Glomerular visceral epithelial cell (primary cell): ENCODE results near the gene SGCD.

Experiments used
- DNase-seq: peaks from one replicate; pipeline ENCODE4 v3.0.0-alpha.2; 2016; ENCODE audit errors: extremely low spot score

SGCD gene

DNA sequence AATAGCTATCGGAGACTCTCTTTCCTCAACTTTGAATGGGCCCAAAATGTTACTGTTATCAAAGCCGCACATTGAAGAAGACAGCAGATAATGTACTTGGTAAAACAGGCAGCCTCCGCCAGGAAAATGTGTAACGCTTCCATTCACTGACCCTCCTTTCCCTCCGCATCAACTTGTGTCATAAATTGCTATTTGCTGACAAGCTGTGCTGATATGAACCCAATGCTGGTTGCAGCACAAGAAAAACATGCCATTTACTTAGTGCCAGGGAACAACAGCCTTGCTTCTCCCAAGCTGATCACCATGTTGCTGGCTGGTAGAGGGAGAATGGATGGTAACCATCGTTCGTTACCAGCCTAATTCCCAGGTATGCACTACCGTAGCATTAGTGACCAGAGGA lies 360.6 kb downstream of the SGCD start:
- DNase-seq, result no peak

DNA sequence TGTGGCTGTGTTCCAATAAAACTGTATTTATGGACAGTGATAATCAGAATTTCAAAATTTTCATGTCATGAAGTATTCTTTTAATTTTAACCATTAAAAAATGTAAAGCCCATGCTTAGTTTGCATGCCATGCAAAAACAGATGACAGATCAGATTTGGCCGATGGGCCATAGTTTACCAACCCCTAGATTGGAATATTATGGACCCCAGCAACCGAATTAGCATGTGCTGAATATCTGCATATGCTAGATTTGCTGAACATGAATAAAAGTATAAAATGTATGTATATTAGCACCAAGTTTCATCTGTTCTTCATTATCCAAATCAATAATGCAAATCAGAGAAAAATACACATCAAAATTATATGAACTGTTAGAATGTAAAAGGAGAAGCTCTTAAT lies 364.6 kb downstream of the SGCD start:
- DNase-seq, result no peak

DNA sequence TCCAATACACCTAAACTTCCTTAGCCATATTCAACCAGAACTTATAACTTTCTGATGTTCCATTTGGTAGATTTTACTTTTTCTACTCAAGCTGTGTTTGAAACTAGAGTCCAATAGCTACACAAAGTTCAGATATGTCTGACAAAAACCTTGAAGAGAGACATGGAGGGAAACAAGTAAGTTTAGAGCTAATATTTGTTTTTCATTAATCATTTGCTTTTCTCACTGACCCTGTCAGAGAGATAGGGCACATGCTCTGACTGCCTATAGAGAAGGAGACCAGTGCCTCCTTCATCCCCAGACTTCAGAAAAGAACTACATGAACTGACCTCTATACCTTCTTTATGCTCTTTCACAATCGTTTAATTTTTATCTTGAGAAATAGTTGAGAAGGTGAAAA lies 366.1 kb downstream of the SGCD start:
- no peak for DNase-seq

DNA sequence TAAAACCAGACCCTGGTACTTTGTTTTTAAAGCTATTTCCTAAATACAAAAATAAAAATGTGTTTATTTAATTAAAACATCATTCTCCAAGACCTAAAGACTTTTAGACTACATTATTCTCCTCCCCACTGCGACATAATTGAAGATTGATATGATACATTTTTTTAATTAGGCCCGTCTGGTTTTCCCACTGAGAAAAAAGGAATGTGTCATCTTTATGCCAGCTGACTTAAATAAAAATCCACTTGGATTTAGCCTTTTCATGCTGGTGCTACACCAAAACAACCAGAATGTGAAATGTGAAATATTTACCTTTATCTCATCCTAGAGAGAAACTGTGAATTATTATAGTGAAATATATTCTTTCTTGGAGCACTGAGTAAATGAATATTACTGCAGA lies 367.6 kb downstream of the SGCD start:
- no peak for DNase-seq

DNA sequence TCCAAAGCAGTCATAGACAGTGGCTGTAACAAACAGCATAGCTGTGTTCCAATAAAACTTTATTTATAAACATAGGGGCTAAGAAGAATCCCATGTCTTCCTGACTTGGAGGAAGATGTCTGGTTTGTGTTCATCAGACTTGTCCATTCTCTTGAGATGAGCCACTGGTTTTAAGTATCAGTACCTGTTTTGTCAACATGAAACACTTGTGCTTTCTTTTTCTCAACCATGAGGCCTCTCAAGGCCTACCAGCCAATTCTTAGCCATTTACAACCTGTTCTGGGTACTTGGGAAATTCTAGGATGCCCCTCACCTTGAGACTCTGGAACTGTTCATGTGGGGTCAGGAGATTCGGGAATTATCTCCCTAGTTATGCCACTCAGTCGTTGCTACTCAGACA lies 368.8 kb downstream of the SGCD start:
- DNase-seq, result no peak

DNA sequence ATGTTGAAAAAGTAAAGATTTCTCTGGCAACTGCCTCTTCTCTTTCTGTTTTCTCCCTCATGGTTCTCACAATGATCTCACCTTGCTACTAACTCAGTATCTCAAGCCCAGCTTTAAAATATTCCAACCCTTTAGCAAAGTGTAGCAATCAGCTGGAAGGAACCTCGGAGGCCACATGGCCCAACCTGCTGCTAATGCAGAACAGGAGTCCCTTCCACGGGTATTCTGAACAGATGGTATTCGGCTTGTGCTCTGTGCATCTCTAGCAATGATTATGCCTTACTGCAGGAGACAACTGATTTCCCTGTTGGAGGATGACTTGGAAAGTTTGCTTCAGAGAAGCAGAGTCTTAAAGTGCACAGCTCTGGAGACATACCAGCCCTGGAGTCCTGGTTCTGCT lies 371.4 kb downstream of the SGCD start:
- DNase-seq, result no peak

DNA sequence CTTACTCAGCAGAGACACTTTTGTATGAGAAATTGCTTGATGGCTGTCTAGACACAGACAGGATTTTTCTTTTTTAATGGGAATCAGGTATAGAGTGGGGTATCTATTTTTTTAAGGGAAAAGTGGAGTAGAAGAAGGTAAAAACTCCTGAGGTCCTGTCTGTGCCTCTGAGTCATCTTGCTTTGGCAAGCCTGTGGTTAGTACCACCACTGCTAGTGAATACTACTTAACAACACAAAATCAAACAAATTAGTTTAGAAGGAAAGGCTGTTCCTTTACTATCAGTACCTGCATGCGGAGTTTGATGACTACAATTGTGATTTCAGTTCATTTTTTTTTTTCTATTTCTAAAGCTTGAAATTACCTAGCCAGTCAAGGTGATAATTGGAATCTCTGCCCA lies 372.2 kb downstream of the SGCD start:
- peak; percentile 6 for DNase-seq

DNA sequence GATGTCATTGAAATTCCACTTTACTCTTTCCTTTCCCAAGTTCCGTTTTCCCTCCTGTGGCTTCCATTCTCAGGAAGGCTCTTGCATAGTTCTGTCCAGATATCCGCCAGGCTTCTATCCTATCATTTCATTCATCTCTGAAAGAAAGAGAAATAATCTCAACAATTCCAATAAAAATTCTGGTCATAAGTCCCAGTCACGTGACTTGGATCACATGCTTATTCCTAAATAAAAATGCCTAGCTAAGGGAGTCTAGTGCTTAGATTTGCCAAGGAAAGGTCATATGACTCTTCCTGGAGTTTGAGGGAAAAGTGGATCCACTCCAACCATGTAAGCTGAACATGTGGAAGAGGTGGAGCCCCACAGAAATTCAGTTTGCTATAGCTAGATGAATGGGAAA lies 377.2 kb downstream of the SGCD start:
- DNase-seq, result no peak

DNA sequence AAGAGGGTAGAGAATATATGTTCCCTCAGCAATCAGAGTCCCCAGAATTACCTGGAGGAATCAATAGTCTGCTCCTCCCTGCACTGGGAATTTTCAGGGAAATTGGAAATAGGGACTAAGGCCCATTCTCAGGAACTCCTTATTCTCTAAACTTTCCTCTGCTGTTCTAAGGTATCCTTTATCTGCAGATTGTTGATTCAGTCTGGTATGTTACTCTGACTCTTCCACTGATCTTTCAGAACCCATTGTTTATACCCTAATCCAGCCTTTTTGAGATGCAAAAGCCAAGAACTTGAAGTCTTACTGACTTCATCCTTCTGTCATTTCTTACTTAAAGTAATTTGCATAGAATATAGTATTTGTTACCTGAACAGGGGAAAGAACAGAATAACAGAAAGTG lies 379.7 kb downstream of the SGCD start:
- DNase-seq, result no peak

DNA sequence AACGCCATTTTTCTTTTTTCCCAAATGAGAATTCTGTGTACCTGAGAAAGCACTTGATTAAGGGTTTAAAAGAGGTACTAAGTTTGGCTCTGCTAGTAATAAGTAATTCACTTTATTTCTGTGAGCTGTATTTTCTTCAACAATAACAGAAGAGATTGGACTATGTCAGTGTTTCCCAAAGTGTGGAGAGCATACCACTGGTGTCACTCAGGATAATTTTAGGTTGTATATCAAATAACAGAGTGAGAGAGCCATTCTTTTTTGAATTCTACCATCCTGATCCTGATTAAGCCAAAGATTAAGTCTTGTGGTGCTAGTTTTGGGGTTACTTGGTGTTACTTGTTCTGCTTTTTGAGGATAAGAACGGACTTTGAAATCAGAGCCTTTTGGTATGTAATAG lies 380.8 kb downstream of the SGCD start:
- DNase-seq, result no peak

DNA sequence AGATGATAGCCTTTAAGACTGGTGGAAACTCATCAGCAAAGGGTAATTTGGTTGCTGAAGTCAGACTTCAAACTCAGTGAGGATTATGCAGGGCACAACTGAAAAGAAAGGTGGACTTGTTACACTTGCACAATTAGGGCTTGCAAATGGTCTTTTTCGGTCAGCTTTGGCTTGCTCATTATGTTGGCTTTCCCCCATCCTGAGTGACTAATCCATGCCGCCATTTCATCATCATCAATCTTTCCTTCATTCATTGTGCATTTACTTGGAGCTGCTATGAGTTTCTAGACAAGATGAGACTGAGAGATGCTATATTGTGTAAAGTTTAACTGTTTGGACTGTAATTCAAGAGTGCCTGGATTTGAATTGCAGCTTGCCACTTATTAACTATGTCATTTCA lies 388.3 kb downstream of the SGCD start:
- DNase-seq, result no peak

DNA sequence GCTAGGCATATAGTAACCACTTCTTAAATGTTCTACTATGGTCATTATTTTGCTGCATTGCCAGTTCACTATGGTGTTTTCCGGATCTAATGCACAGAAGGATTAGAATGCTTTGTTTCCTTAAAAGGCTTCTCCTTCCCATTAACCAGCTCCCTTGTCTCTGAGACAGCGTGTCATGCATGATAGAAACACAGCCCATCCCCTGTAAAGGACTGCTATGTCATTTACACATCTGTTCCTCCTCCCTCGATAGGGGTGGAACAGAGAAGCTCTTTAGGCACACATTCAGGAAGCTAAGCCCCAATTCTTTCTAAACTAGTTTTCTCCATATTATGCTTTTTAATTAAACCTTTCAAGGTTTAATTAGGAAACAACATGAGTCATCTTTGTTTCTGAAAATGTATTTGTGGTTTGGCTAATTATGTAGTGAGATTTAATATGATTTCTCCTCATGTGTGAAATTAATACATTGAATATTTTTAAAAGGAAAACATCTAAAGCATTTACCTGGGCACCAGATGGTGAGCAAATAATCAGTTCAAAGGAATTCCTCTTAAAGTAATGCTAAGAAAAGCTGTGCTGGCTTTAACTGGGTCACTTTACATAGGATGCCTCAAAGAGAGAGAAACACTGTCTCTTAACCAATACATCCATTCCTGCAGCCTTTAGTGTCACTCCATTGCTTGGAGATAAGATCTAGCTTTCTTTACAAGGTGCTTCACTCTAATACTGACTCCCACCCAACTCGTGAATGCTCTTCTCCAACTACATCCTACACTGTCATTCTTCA lies 389.8 kb downstream of the SGCD start:
- DNase-seq, result no peak

DNA sequence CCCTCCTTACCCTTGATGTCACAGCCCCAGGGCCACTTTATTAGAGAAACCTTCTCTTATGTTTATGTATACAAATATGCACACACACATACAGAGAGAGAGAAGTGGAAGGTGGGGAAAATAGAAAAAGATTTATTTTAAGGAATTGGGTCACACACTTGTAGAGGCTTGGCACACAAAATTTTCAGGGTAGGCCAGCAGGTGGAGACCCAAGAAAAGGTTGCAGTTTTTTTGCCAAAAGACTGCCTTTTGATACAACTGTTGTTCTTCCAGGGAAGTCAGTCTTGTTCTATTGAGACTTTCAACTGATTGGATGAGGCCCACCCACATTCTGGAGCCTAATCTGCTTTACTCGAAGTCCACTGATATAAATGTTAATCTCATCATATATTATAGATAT lies 392.0 kb downstream of the SGCD start:
- DNase-seq, result no peak

DNA sequence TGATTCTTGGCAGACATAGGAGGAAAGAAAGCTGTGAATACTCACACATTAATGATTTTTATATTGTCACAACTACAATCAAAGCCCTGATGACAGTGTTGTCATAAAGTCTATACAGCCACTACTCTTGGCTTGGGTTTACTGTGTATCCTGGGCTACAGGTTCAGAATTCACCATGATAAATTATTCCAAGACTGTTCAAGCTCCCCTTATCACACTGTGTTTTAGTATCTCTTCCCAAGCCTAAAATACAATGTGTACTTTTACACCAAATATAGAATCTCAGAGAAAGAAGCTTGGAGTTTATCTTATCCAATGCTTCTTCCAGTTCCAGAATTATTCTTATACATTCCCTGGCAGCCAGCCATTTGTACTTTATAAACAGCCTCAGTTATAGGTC lies 395.4 kb downstream of the SGCD start:
- no peak for DNase-seq

DNA sequence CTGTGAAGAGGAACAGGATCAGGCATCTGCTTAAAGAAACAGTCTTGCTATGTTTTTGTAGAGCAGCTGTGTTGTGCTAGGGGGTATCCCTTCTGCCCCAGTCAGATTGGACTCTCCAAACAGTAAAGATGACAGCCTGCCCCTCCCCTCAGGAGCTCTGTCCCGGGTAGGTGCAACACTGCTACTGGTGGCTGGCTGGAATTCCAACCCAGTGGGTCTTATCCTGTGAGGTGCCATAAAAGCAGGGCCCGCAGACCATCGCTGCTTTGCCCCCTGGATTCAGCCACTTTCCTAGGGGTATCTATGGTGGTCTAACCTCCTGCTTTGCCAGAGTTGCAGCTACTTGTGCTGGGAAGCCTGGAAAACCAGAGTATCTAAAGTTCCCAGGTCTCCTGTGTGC lies 408.5 kb downstream of the SGCD start:
- no peak for DNase-seq

DNA sequence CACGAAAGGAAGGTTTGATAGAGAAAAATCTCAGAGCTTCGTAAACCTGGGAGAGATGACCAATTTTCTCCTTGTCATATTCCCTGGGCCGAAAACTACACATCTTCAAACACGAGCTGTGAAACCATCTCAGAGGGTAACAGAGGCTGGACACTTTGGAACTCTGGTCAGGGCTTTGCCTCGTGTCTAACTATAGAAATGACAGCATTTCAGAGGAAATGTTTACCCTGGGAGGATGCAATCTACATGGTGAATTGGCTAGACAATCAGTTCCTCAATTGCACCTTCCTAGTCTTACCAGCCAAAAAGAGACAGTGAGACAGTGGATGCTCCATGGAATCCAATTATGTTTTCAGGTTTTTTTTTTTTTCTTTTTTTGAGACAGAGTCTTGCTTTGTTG lies 414.6 kb downstream of the SGCD start:
- no peak for DNase-seq

DNA sequence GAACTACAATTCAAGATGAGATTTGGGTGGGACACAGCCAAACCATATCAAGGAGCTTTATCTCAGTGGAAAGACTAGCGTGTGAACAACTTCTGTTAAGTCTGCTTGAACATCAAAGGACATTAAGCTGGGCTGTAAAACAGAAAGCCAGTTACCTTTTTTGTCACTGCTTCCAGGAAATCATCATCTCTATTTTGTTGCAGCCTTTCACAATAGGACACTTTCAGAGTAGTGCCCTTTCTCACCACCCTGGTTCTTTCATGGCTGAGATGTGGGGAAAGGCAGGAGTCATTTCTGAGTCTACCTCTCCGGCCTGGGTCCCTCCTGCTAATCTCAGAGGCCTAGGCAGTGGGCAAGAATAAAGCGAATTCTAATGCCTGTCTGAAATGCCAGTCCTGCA lies 426.9 kb downstream of the SGCD start:
- DNase-seq, result no peak

DNA sequence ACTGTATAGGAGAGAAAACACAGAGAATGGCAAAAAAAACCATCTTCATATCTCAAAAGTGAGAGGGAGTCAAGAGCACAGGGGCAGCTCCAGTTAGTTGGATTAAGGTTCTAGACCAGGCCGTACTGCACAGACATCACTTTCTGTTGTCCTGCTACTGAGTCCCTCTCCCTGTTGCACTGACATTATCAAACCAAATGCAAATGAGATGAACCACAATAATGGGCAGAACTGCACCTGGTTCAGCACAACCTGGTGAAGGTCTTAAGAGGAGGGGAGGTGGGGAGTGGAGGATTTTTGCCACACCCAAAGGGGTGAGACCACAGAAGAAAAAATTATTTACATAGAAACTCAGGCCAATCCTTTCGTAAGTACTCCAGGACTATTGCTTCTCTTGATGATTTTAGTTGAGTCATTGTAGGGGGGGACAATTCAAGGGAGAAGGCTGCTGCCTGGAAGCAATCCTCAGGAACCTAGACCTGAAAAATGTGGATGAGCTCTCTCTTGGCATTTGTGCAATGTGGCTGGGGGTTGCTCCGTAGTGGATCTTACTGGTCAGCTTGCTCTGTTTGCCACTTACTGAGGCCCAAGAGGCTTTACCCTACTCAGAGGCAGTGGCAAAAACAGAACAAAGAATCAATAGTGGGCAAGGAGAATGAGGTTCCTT lies 428.6 kb downstream of the SGCD start:
- DNase-seq, result no peak

DNA sequence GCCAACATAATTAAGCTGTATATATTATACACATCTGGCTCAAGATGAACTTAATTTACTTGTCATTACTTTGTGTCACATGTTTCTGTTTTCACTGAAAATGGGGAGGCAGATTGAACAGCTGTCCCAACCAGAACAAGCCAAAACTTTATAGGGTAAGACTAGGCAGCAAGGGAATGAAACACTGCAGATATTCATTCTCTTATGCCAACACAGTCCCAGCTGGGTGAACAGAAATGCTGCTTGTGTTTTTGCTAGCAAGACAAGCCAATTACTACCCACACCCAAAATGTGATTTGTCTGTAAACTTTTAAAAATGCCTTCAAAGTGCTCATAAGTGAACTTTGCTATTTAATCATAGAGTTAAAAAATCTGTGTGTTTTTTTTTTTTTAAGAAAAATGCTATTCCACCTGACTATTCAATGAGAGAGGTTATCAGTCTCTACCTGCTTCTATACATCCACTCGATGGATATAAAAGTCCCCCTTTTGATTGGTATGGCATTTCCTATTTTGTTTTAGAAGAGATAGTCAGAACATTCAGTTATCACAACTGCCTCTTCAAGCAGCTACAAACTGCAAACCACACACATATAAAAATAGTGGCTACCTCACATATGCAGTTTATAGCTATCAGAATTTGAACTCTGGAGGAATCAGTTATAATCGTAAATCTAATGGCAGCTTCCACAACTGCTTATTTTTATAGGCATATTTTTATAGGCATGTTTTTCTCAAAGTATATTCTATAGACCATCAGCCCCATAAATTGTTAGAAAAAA lies 431.2 kb downstream of the SGCD start:
- no peak for DNase-seq

DNA sequence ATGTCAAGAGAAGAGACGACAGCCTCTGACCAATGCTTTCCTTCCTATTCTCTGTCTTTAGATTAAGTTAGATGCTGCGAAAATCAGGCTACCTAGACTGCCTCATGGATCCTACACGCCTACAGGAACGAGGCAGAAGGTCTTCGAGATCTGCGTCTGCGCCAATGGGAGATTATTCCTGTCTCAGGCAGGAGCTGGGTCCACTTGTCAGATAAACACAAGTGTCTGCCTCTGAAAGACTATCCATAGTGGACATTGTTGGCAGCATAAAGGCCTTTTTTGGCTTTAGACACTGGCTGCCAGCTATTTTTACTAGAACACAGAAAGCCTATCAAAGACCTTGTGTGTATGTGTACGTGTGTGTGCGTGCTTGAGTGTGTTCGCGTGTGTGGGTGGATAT lies 432.2 kb downstream of the SGCD start:
- no peak for DNase-seq

DNA sequence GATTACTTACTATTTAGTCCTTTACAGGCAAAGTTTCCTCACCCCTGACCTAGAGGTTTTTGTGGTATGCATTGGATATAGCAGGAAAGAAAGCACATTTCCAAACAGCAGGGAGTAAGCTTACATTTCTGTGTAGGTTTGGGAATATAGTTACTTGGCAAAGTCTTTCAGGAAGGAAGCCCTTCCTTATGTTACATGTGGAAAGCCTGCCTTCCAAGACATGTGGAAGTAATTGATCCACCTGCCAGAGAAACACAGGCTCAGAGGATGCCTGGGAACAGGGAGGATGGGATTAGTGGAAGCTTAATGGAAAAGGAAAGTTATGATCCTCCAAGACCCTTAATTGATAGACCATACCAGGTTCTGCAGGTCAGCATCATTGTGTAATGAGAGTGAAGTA lies 435.8 kb downstream of the SGCD start:
- DNase-seq, result no peak

DNA sequence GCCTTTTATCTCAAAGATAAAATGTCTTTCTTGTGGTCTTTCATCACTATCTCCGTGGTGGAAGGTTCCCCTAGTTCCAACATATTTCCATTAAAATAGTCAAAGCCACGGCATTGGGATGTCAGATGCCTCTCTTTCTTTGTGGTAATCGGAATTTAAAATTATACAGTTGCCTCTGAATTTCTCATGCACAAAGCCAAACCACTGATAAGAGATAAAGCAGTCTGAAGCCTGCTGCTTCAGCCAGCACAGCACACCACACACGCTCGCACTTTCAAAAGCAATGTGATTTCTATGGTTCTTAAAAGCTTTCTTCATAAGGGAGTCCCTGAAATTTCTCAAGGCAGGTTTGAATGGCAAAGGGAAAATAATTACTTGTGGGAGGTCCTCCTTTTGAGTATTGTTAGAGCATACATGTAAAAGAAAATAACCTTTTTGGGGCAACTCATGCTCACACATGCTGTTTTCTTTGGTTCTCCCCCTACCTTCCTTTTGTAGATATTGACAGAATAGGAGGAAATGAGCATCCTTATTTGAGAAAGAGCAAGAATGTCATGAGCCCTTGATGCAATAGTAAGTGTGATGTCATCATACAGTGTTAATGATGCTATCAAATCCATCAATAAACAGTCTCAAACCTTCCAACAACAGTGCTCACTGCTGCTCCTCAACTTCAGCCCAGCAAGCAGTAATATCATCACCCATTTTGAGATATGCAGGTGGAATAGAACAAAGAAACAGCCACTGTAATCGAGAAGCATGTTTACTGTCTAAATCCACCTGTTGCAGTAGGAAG lies 437.4 kb downstream of the SGCD start:
- no peak for DNase-seq
